Heart right ventricle (tissue), 16 donors: Measurements from ENCODE around the gene PLD4. TPM values are rescaled to one million over a fixed set of nuclear protein-coding genes. Genes with fewer than 3 reads are reported as not detected.

ENCODE experiments used
- ATAC-seq, 8 donors: fragments of 200-7000 bp; cut with Tn5 transposase; one replicate each; pipeline ENCODE4 v1.9.1; 2020; ENCODE audit warnings: mild to moderate bottlenecking in 8 of 8, moderate library complexity in 8 of 8, moderate number of reproducible peaks in 1 of 8
- DNase-seq, 2 donors: peaks; one replicate each; pipeline ENCODE4 v3.0.0-alpha.2; 2020
- H3K27ac ChIP-seq, 10 donors: fragments of 200-600 bp; sonication (generic) in 2 of 10; one replicate each; pipeline versions ENCODE4 v1.5.0 to v1.8.0; 2020 to 2022; ENCODE audit warnings: mild to moderate bottlenecking in 3 of 10
- H3K27me3 ChIP-seq, 7 donors: fragments of 200-600 bp; one replicate each; pipeline ENCODE4 v1.8.0; 2021 to 2022; ENCODE audit warnings: mild to moderate bottlenecking in 2 of 7
- H3K36me3 ChIP-seq, 9 donors: fragments of 200-600 bp; sonication (generic) in 1 of 9; one replicate each; pipeline versions ENCODE4 v1.5.0 to v1.8.0; 2020 to 2022; ENCODE audit warnings: mild to moderate bottlenecking in 2 of 9
- H3K4me1 ChIP-seq, 9 donors: fragments of 200-600 bp; sonication (generic) in 1 of 9; one replicate each; pipeline versions ENCODE4 v1.5.0 to v1.8.0; 2020 to 2022; ENCODE audit warnings: mild to moderate bottlenecking in 4 of 9
- H3K4me3 ChIP-seq, 10 donors: fragments of 200-600 bp; sonication (generic) in 2 of 10; one replicate each; pipeline versions ENCODE4 v1.5.0 to v1.8.0; 2020 to 2022; ENCODE audit warnings: mild to moderate bottlenecking in 7 of 10, moderate library complexity in 2 of 10
- H3K9me3 ChIP-seq, 11 donors: fragments of 200-600 bp in 10 of 11; sonication (generic) in 2 of 11; one replicate each; pipeline versions ENCODE4 v1.5.0 to v1.8.0; 2013 to 2022; ENCODE audit warnings: mild to moderate bottlenecking in 2 of 11, control low read depth in 1 of 11, moderate library complexity in 1 of 11
- WGBS, 2 donors: extraction: QIAGEN DNeasy Blood & Tissue Kit; methylation state at CpG; one replicate each; pipeline ENCODE4 v1.1.7; 2013; ENCODE audit warnings: inconsistent platforms in 1 of 2; 5-methylcytosine and 5-hydroxymethylcytosine counted together
- intact Hi-C, 10 donors: fragments of 100-400 bp; cut with DNase I; formaldehyde crosslinking; loops; one replicate each; pipeline versions ENCODE4 v1.11.1 to v1.14.2; 2022
- polyA plus RNA-seq, 2 donors: library from polyadenylated mRNA; stranded (reverse); fragments of 200-250 nt; gene quantifications; one replicate each; pipeline ENCODE4 v1.2.3, GENCODE V29; 2013
- total RNA-seq, 10 donors: library from RNA; stranded (reverse); fragmentation: NEBNext Ultra II Directional in 3 of 10; extraction: Animal tissue kit (Norgen Biotek cat#: 25700) in 3 of 10; gene quantifications; one replicate each; pipeline versions ENCODE4 v1.2.1 to v1.2.4, GENCODE V29; 2021 to 2023
- TF ChIP-seq, protein P1 (sequence below), 9 donors: fragments of 200-600 bp; sonication (generic) in 2 of 9; IDR thresholded peaks; one replicate each; pipeline versions ENCODE4 v1.5.0 to v1.8.0; 2021 to 2022; ENCODE audit warnings: antibody characterized with exemption in 9 of 9, mild to moderate bottlenecking in 5 of 9, moderate library complexity in 1 of 9
- donor health status: Arrhythmogenic right ventricular cardiomyopathy.
- donor health status: ischemic (EF 13 %, LVEDD 7.1; RV severe dilation, severe dysfunction).
- donor health status: healthy with polysubstance abuse.
- donor health status: DM: no; HTN: yes; CAD: no.
- donor health status: DM: no; HTN: no; CAD: no.
- donor health status: ischemic (EF 25% LVEDD 6.9; RV normal size, moderate dysfunction).
- donor health status: ischemic (EF 25% LVEDD 5.7; RV mildly dilated, moderate dysfunction).
- donor health status: healthy.
- donor health status: DM: yes; HTN: yes; CAD: no.
- donor health status: Ischemic cardiomyopathy.
- donor health status: ischemic (EF 35%, LVEDD 5.7; RV mildly dilated, moderate dysfunction).
- donor health status: nonischemic (EF 11% LVEDD 7.7; RV severe dilation, severe dysfunction).
- donor health status: DM: yes; HTN: yes; CAD: no.
- donor health status: PGD.
- donor health status: ischemic (EF 29% LVEDD 5.4; RV normal size, mild dysfunction).
- donor health status: nonischemic (EF 23%, LVEDD 6.1; RV moderate dilation, normal function).

The PLD4 gene
- total and polyA plus RNA-seq, 12 donors = 0.07 to 0.91 (median 0.47) TPM; not detected in 1

DNA sequence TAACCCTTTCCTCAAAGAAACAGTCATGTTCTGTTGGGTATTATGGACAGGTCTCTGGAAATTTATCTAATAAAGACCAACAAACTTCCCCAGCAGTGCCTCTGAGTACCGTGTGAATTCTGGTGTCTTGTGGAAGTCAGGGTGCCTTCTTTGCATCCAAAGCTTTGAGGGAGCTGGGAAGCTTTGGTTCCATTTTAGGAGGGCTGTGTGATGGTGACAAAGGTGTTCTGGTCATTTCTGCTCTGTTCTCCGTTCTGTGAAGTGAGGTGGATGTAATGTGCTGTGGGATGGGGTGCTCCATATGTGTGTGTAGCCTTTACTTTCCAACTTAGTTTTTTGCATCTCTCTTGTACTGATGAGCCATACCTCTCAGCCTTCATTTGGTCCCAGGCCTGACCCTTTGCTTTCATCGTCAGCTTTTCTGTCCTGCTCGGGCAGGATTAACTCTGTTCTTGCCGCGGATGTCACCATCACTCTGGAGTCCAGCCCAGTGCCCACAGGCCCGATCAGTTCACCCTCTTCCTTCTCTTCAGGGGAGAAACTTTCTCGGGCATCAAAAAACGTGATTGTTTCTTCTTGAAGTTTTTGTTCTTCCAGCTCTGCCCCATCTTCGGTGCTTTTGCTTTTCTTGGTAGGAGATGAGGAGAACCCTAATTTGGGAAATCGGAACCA is 13.2 kb downstream of the PLD4 start:
- peaks cover 0 to 8% (median 4%) of the 10 kb centered on the region in 9 donors for H3K4me1 ChIP-seq
- intact Hi-C loops = no loop called here
- ATAC-seq = no peak
- DNase-seq = no peak
- 76 to 81% methylated on average over 11 of the region's 11 CpGs for WGBS, 2 donors
- TF ChIP-seq, protein P1, sequence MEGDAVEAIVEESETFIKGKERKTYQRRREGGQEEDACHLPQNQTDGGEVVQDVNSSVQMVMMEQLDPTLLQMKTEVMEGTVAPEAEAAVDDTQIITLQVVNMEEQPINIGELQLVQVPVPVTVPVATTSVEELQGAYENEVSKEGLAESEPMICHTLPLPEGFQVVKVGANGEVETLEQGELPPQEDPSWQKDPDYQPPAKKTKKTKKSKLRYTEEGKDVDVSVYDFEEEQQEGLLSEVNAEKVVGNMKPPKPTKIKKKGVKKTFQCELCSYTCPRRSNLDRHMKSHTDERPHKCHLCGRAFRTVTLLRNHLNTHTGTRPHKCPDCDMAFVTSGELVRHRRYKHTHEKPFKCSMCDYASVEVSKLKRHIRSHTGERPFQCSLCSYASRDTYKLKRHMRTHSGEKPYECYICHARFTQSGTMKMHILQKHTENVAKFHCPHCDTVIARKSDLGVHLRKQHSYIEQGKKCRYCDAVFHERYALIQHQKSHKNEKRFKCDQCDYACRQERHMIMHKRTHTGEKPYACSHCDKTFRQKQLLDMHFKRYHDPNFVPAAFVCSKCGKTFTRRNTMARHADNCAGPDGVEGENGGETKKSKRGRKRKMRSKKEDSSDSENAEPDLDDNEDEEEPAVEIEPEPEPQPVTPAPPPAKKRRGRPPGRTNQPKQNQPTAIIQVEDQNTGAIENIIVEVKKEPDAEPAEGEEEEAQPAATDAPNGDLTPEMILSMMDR (IDR thresholded peaks at IDR 0.05) = no peak
- no peak overlapping the region for H3K27ac ChIP-seq
- H3K27me3 ChIP-seq = peaks cover 0 to 29% (median 4%) of the 10 kb centered on the region in 7 donors
- no peak overlapping the region for H3K4me3 ChIP-seq
- no peaks in the 10 kb centered on the region for H3K9me3 ChIP-seq
- H3K36me3 ChIP-seq = peaks cover 0 to 4% (median 0%) of the 10 kb centered on the region in 9 donors

DNA sequence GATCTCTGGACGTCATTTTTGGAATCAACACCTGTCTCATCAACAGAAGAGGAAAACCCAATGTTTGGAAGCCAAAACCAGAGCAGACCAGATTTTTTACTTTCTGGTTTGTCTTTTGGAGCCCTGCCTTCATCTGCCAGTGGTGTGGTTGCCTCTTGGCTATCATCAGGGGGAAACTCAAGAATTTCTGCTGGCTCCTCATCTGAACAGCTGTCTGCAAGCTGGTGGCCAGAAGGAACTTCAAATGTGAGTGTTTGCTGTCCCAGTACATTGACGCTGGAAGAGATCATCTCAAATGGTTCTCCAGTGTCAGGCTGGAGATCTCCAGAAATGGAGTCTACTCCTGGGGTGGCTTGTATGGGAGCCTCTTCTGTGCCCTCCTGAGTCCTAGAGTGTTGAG is 13.8 kb downstream of the PLD4 start:
- peaks cover 0 to 4% (median 0%) of the 10 kb centered on the region in 9 donors for H3K36me3 ChIP-seq

DNA sequence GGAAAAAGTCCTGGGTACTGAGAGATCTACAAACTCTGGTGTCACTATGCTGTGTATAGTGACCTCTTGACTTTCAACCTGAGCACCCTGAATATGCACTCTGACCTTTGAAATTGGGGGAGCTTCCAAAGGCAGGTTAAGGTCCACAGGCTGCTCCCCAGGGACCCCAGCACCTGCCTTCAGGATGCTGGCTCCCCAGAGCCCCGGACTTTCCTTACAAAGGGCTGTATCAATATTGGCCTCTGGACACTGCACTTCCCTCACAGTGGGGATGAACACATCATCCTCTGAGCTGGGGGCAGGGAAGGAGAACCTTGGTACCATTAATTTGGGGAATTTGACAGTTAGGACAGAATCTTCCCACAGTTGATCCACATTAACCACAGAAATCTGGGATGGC is 14.3 kb downstream of the PLD4 start:
- TF ChIP-seq, protein P1 (IDR thresholded peaks at IDR 0.05) = no peak
- peaks cover 0 to 4% (median 0%) of the 10 kb centered on the region in 9 donors for H3K4me1 ChIP-seq
- peaks cover 0 to 4% (median 0%) of the 10 kb centered on the region in 9 donors for H3K36me3 ChIP-seq
- intact Hi-C loops = no loop called here
- H3K27me3 ChIP-seq = peaks cover 0 to 22% (median 0%) of the 10 kb centered on the region in 7 donors
- H3K4me3 ChIP-seq = no peak overlapping the region
- no peaks in the 10 kb centered on the region for H3K9me3 ChIP-seq
- DNase-seq (no peak), ATAC-seq (no peak)
- WGBS, 2 donors = 78 to 96% methylated on average over 1 of the region's 1 CpG
- no peak overlapping the region for H3K27ac ChIP-seq

More for the DNA sequence above, 13.8 kb downstream of the PLD4 start:
- DNase-seq (no peak), ATAC-seq (no peak)
- TF ChIP-seq, protein P1 (IDR thresholded peaks at IDR 0.05) = no peak
- Histone ChIP-seq H3K27ac (no peak overlapping the region), H3K9me3 (no peaks in the 10 kb centered on the region), H3K4me1 (peaks cover 0 to 5% (median 0%) of the 10 kb centered on the region in 9 donors), H3K4me3 (no peak overlapping the region), H3K27me3 (peaks cover 0 to 24% (median 0%) of the 10 kb centered on the region in 7 donors)
- 67 to 75% methylated on average over 2 of the region's 2 CpGs for WGBS, 2 donors
- intact Hi-C loops = no loop called here

DNA sequence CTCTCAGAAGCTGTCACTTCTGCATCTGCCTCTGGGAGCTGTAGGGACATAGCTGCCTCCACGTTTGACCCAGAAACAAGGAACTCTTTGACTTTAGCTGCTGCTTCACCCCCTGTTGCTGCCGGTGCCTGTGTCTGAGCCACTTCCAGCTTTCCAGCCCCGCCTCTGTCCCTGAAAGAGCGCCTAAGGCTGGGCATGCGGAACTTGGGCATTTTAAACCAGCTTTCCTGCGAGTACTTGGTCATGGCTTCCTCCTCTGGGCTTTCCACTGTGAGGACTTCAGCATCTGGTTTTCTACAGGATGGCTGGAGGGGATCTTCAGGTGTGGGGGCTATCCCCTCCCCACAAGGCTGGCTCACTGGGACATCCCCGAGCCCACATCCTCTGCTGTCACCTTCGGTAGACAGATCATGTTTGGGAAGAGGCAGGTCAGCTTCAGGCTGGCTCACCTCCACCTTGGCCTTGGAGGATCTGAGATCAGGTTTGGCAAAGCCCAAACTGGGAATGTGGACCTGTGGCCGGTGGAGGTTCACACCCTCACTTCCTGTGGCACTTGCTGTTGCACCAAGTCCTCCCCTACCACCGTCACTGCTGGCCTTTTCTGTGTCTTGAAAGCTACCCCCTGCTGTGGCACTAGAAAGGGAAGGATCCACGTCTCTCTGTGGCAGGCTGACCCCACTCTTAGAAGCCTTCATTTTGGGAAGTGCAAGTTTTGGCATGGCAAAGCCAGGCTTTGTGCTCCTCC is 15.2 kb downstream of the PLD4 start:
- Histone ChIP-seq H3K27ac (no peak overlapping the region), H3K27me3 (peaks cover 0 to 14% (median 0%) of the 10 kb centered on the region in 7 donors), H3K4me3 (no peak overlapping the region), H3K4me1 (no peaks in the 10 kb centered on the region), H3K36me3 (peaks cover 0 to 4% (median 0%) of the 10 kb centered on the region in 9 donors), H3K9me3 (no peaks in the 10 kb centered on the region)
- no peak for DNase-seq
- intact Hi-C loops = no loop called here
- ATAC-seq = no peak
- TF ChIP-seq, protein P1 (IDR thresholded peaks at IDR 0.05) = no peak
- 67 to 69% methylated on average over 11 of the region's 11 CpGs for WGBS, 2 donors
